HL-60 (cell line): ENCODE measurements around the gene ZNF740.

Experiments used
- GABPA ChIP-seq: IDR thresholded peaks from 2 replicates; pipeline ENCODE4 v1.6.1; 2012; ENCODE audit warnings: low read depth
- POLR2AphosphoS5 ChIP-seq: IDR thresholded peaks from 2 replicates; pipeline ENCODE4 v1.6.1; 2012; ENCODE audit warnings: low read depth
- REST ChIP-seq: IDR thresholded peaks from 2 replicates; pipeline ENCODE4 v1.6.1; 2012; ENCODE audit warnings: low read depth; ENCODE audit not compliant: insufficient replicate concordance
- SPI1 ChIP-seq: IDR thresholded peaks from 2 replicates; pipeline ENCODE4 v1.6.1; 2012; ENCODE audit warnings: low read depth, mild to moderate bottlenecking, borderline replicate concordance
- TF ChIP-seq, protein P1 (sequence below): IDR thresholded peaks from one replicate; pipeline ENCODE4 v1.5.1; 2011; ENCODE audit warnings: low read length, control low read depth, inconsistent platforms; ENCODE audit not compliant: insufficient read depth

DNA sequence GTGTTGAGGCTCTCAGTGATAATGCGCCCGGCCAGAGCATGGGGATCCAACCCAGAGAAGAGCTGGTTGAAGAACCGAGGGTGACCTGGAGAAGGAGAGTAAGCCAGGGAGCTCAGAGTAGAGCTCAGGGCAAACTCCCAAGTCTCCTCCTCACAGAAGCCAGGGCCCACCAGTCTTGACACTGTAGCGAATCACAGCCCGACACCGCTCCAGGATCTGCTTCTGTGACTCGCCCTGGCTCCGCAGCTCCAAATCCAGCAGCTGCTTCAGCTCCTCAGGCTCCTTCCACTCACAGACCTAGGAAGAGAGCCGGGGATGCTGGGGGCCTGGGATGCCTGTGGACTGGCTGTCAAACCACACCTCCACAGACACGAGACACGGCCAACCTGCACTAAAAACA lies 8.2 kb upstream of the ZNF740 start:
- TF ChIP-seq, protein P1, sequence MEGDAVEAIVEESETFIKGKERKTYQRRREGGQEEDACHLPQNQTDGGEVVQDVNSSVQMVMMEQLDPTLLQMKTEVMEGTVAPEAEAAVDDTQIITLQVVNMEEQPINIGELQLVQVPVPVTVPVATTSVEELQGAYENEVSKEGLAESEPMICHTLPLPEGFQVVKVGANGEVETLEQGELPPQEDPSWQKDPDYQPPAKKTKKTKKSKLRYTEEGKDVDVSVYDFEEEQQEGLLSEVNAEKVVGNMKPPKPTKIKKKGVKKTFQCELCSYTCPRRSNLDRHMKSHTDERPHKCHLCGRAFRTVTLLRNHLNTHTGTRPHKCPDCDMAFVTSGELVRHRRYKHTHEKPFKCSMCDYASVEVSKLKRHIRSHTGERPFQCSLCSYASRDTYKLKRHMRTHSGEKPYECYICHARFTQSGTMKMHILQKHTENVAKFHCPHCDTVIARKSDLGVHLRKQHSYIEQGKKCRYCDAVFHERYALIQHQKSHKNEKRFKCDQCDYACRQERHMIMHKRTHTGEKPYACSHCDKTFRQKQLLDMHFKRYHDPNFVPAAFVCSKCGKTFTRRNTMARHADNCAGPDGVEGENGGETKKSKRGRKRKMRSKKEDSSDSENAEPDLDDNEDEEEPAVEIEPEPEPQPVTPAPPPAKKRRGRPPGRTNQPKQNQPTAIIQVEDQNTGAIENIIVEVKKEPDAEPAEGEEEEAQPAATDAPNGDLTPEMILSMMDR = no peak
- TF ChIP-seq REST = no peak
- TF ChIP-seq GABPA = no peak
- TF ChIP-seq POLR2AphosphoS5 = no peak
- no peak for TF ChIP-seq SPI1
